Vagina (tissue), 2 donors: ENCODE measurements around the gene STK10. TPM values are rescaled to one million over a fixed set of nuclear protein-coding genes. Genes with fewer than 3 reads are reported as not detected.

Experiments used
- DNase-seq, 2 donors: peaks; one replicate each; pipeline ENCODE4 v3.0.0-alpha.2; 2017; ENCODE audit errors: extremely low spot score in 2 of 2
- H3K27ac ChIP-seq: fragments of 200-600 bp; sonication (generic); one replicate; pipeline ENCODE4 v1.5.1; 2019
- H3K27me3 ChIP-seq: fragments of 200-600 bp; sonication (generic); one replicate; pipeline ENCODE4 v1.5.1; 2019
- H3K36me3 ChIP-seq, 2 donors: fragments of 200-600 bp; sonication (generic); one replicate each; pipeline ENCODE4 v1.5.1; 2017 to 2019
- H3K4me1 ChIP-seq: fragments of 200-600 bp; sonication (generic); one replicate; pipeline ENCODE4 v1.5.1; 2019
- H3K4me3 ChIP-seq, 2 donors: fragments of 200-600 bp; sonication (generic); 1 replicate in 1 of 2; 2 replicates in 1 of 2; pipeline ENCODE4 v1.5.1; 2016 to 2019
- H3K9me3 ChIP-seq: fragments of 200-600 bp; sonication (generic); one replicate; pipeline ENCODE4 v1.5.1; 2019
- CTCF ChIP-seq, 3 experiments: fragments of 450-650 bp in 2 of 3; fragments of 200-600 bp in 1 of 3; sonication (generic) in 1 of 3; IDR thresholded peaks; one replicate each; pipeline ENCODE4 v1.5.1; 2017 to 2019; ENCODE audit warnings: antibody characterized with exemption in 3 of 3, mild to moderate bottlenecking in 2 of 3, moderate library complexity in 2 of 3
- POLR2A ChIP-seq, 2 donors: fragments of 450-650 bp; IDR thresholded peaks; one replicate each; pipeline ENCODE4 v1.6.1; 2017; ENCODE audit warnings: antibody characterized with exemption in 2 of 2, mild to moderate bottlenecking in 2 of 2, moderate library complexity in 2 of 2
- POLR2AphosphoS5 ChIP-seq, 2 donors: sonication (generic); formaldehyde crosslinking; IDR thresholded peaks; one replicate each; pipeline ENCODE4 v1.9.0; 2017; ENCODE audit warnings: antibody characterized with exemption in 2 of 2, mild to moderate bottlenecking in 2 of 2, low read depth in 1 of 2; ENCODE audit not compliant: insufficient read depth in 1 of 2
- intact Hi-C: fragments of 100-400 bp; cut with DNase I; formaldehyde crosslinking; loops from one replicate; pipeline ENCODE4 v1.15.1; 2023
- total RNA-seq: library from RNA; depleted of rRNA; stranded (reverse); fragments of >200 nt; gene quantifications from one replicate; pipeline ENCODE4 v1.2.3, GENCODE V29; 2016

Gene STK10
- total RNA-seq, 1 donor from 2014 or later = 33.9 TPM

DNA sequence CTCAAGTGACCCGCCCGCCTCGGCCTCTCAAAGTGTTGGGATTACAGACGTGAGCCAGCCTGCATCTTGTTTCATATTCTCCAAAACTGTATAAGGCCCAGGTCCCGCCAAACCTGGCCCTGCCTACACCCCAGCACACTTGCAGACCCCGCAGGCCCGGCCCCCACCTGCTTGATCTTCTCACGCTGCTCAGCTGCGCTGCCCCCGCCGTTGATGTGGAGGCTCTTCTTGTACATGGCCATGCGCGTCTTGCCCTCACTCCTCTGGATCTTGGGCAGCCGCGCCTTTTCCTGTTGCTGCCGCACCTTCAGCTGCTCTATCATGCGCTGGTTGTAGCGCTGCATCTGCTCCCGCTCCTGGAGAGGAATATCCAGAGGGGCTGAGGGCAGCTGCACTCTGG lies 132.6 kb downstream of the STK10 start:
- H3K36me3 ChIP-seq = peaks cover 0 to 21% of the 10 kb centered on the region in 2 donors
- intact Hi-C loops = no loop called here
- DNase-seq = no peak
- TF ChIP-seq POLR2A (IDR thresholded peaks at IDR 0.05) (no peak), POLR2AphosphoS5 (IDR thresholded peaks at IDR 0.05; ENCODE audit: insufficient read depth in 1 of 2, low read depth in 1 of 2) (no peak)
- no peak overlapping the region for H3K27ac ChIP-seq
- H3K27me3 ChIP-seq = no peaks in the 10 kb centered on the region
- no peak overlapping the region for H3K4me3 ChIP-seq
- no peaks in the 10 kb centered on the region for H3K9me3 ChIP-seq
- H3K4me1 ChIP-seq = no peaks in the 10 kb centered on the region

DNA sequence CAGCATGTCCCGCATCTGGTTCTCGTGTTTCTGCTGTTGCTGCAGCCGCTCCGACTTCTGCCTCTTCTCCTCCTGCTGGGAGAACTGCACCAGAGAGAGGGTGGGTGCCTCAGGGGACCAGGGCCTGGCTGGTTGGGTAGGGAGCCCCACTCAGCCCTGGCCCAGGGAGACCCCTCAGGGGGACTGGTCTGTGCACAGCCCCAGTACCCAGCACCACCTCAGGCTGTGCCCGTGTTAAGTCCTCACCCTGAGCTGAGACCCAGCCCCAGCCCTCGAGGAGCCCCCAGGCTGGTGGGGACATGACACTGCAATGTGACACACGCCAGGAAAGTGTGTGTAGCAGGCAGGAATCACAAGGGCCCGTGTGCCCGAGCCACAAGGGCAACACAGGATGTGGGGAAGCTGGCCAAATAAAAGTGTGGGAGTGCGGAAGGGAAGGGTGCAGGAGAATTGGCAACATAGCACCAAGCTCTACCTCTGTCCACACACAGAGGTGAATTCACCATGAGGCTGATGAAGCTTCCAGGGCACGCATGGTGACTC lies 133.3 kb downstream of the STK10 start:
- H3K27me3 ChIP-seq = no peaks in the 10 kb centered on the region
- TF ChIP-seq POLR2A (IDR thresholded peaks at IDR 0.05) (no peak), POLR2AphosphoS5 (IDR thresholded peaks at IDR 0.05; ENCODE audit: insufficient read depth in 1 of 2, low read depth in 1 of 2) (no peak), CTCF (IDR thresholded peaks at IDR 0.05) (no peak)
- no peak for DNase-seq
- peaks cover 0 to 21% of the 10 kb centered on the region in 2 donors for H3K36me3 ChIP-seq
- intact Hi-C loops = no loop called here
- H3K4me1 ChIP-seq = no peaks in the 10 kb centered on the region
- no peaks in the 10 kb centered on the region for H3K9me3 ChIP-seq
- no peak overlapping the region for H3K27ac ChIP-seq
- no peak overlapping the region for H3K4me3 ChIP-seq

DNA sequence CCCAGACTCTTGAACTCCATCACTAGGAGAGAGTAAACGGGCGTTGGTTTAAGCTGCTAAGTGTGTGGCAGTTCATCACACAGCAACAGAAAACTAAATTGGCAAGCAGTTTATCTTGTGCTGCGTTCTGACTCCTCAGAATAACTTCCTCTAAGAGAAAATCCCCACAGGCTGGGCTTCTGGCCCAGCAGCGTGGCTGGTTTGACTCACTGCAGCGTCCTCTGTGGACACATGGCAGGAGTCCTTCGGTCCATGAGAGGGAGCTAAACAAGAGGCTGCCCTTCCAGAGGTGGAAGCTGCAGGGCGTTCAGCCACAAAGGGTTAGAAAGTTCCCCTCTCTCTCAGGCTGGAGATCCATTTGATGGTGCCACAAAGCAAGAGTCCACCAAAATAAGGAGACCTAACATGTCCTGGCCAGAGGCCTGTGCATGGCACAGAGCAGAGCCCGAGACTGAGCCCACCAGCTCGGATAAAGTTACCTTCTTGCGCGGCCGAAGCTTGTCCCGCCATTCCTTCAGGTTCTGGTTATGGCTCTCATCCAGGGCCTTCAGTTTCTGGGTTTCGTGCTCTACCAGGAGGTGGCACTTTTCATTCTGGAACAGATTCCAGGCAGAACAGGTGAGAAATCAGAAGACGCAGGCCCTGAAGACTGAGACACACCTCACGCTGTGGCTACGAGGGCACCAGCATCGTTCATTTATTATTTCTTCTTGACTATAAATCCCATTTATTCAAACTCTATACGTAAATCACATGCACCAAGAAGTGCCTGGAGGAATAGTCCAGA lies 135.4 kb downstream of the STK10 start:
- DNase-seq = no peak
- H3K27me3 ChIP-seq = no peaks in the 10 kb centered on the region
- peaks cover 0 to 21% of the 10 kb centered on the region in 2 donors for H3K36me3 ChIP-seq
- TF ChIP-seq POLR2A (IDR thresholded peaks at IDR 0.05) = no peak
- no peak for TF ChIP-seq POLR2AphosphoS5 (IDR thresholded peaks at IDR 0.05; ENCODE audit: insufficient read depth in 1 of 2, low read depth in 1 of 2)
- no peak for TF ChIP-seq CTCF (IDR thresholded peaks at IDR 0.05)
- intact Hi-C loops = no loop called here
- no peak overlapping the region for H3K27ac ChIP-seq
- H3K9me3 ChIP-seq = no peaks in the 10 kb centered on the region
- H3K4me1 ChIP-seq = no peaks in the 10 kb centered on the region
- no peak overlapping the region for H3K4me3 ChIP-seq

DNA sequence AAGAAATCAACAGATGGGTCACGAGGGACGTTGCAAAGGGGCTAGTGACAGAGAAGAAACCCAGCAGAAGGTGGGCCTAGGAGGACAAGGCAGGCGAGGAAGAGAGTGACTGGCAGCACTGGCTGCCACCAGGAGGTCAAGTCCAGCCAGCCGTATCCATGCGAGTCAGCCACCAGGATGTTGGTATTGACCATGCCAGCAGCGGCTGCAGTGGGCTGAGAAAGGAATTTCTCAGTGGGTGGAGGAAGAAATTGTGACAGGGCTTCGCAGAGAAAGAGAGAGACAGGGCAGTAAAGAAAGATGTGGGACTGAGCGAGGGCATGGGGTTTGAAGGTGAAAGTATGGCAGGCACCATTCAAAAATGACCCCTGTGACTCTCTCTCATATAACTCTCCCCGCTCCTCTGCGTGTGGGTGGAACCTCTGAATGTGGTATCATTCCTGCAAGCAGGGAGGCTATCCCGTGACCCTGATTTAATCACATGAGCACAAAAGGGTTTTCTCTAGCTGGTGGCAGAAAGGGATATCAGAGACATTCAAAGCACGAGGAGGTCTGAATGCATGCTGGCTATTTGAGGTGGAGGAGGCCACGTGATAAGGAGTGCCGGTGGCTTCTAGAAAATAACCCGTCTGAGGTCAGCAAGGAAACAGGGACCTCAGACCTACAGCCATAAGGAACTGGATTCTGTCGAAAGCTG lies 136.2 kb downstream of the STK10 start:
- H3K4me3 ChIP-seq = no peak overlapping the region
- no peaks in the 10 kb centered on the region for H3K9me3 ChIP-seq
- H3K4me1 ChIP-seq = no peaks in the 10 kb centered on the region
- no peak for TF ChIP-seq POLR2AphosphoS5 (IDR thresholded peaks at IDR 0.05; ENCODE audit: insufficient read depth in 1 of 2, low read depth in 1 of 2)
- TF ChIP-seq POLR2A (IDR thresholded peaks at IDR 0.05) = no peak
- TF ChIP-seq CTCF (IDR thresholded peaks at IDR 0.05) = no peak
- H3K36me3 ChIP-seq = peaks cover 0 to 14% of the 10 kb centered on the region in 2 donors
- H3K27me3 ChIP-seq = no peaks in the 10 kb centered on the region
- intact Hi-C loops = no loop called here
- no peak overlapping the region for H3K27ac ChIP-seq
- DNase-seq = no peak

DNA sequence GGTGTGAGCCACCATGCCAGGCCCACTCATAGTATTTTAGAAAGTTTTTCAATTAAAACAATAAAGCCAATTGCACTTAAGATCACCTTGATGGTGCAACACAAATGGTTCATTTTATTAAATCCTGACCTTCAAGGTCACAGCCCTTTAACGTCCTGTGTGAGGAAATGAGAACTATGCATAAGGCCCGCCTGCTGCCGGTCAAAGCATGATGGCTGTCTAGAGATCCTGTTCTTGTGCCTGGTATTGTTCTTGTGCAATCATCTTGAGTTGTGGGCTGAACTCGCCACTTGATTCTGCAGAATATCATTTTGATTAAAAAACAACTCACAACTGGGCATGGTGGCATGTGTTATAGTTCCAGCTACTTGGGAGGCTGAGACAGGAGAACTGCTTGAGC lies 137.9 kb downstream of the STK10 start:
- intact Hi-C loops = no loop called here
- Histone ChIP-seq H3K4me3 (no peak overlapping the region), H3K4me1 (no peaks in the 10 kb centered on the region), H3K27me3 (no peaks in the 10 kb centered on the region), H3K27ac (no peak overlapping the region), H3K36me3 (peaks cover 0 to 14% of the 10 kb centered on the region in 2 donors), H3K9me3 (no peaks in the 10 kb centered on the region)
- TF ChIP-seq POLR2AphosphoS5 (IDR thresholded peaks at IDR 0.05; ENCODE audit: insufficient read depth in 1 of 2, low read depth in 1 of 2) = no peak
- no peak for DNase-seq
